ENCODE results near the gene TOP3B.
"Not testable (repeated sequence)": the region's sequence is repeated elsewhere in the genome, so short reads cannot be mapped to it uniquely, and the experiment has no call there.

TOP3B gene

DNA sequence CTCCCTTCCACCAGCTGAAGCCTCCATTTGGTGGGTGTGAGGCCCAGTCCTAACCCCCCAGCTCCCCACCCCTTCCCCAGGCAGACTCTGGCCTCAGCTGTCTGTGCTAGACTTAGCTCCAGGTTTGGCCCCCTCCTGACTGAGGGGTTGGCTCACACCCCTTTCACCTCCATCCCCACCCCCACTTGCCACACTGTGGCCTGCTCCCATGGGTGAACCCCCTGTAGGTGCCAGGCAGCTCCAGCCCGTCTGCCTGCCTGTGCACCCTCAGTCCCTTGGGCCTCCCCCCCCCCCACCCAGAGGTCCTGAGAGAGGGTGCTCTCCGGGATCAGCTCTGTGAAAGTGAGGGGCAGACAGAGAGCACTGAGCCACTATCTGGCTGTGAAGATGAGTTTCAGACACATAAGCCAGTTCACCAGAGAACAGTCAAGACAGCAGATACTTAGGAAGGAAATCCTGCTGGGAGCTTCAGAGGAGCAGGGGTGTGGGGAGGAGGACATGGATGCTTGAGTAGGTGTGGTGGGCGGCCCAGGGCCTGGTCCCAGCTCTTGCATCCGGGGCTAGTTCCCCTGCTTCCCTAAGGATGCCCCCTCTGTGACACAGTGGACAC is 66.2 kb downstream of the TOP3B start:
- H3K36me3 Mint-ChIP-seq (ENCODE audit: low read depth) = no peaks in the 10 kb centered on the region
- no peaks in the 10 kb centered on the region for H3K4me1 Mint-ChIP-seq (ENCODE audit: low read depth)
- H3K27ac Mint-ChIP-seq = no peak overlapping the region
- H3K27me3 Mint-ChIP-seq (ENCODE audit: low read depth) = no peaks in the 10 kb centered on the region
- H3K9me3 Mint-ChIP-seq = no peaks in the 10 kb centered on the region
- no peak overlapping the region for H3K4me3 Mint-ChIP-seq

DNA sequence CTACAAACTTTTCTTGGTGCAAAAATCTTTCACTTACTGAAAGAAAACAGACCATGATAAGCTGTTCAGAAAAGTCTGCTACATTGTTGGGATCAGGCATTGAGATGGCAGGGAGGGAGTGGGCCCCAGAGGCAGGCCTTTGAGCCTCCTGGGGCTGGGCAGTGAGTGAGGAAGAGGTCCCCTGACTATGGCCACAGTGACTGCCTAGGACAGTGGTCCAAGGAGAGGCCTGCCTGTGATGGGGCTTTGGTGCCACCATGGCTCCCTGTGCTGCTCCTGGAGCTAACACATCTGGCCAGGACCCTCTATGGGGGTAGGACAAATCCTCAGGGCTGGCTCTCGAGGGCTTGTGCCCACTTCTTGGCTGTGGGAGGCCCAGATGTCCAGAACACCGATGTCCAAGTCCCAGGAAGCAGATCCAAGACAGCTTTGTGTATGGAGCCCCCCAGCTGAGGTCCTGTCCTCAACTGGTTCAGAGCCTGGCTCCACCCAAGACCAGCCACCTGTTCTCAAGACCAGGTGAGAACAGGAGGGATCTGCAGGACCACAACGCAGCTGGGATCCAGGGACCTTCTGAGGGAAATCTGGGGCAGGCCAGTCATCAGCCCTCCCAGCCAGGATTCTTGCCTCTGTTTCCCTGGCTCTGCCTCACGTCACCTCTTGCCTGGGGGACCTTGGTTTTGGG is 66.8 kb downstream of the TOP3B start:
- Mint-ChIP-seq H3K4me1 (ENCODE audit: low read depth) (no peaks in the 10 kb centered on the region), H3K4me3 (no peak overlapping the region), H3K27ac (no peak overlapping the region), H3K9me3 (no peaks in the 10 kb centered on the region), H3K27me3 (ENCODE audit: low read depth) (no peaks in the 10 kb centered on the region), H3K36me3 (ENCODE audit: low read depth) (no peaks in the 10 kb centered on the region)

DNA sequence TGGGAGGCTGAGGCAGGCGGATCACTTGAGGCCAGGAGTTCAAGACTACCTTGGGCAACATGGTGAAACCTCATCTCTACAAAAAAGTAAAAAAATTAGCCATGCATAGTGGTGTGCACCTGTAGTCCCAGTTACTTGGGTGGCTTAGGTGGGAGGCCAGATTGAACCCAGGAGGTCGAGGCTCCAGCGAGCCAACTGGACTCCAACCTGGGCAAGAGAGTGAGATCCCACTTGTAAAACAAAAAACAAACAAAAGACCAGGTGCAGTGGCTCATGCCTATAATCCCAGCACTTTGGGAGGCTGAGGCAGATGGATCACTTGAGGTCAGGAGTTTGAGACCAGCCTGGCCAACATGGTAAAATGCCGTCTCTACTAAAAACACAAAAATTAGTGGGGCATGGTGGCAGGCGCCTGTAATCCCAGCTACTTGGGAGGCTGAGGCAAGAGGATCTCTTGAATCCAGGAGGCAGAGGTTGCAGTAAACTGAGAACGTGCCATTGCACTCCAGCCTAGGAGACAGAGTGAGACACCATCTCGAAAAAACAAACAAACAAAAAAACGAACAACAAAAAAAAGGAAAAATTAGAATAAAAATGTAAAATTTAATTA is 68.4 kb downstream of the TOP3B start:
- H3K27ac Mint-ChIP-seq; H3K4me3 Mint-ChIP-seq; H3K36me3 Mint-ChIP-seq (ENCODE audit: low read depth); H3K4me1 Mint-ChIP-seq (ENCODE audit: low read depth); H3K9me3 Mint-ChIP-seq; H3K27me3 Mint-ChIP-seq (ENCODE audit: low read depth): not testable (repeated sequence)

DNA sequence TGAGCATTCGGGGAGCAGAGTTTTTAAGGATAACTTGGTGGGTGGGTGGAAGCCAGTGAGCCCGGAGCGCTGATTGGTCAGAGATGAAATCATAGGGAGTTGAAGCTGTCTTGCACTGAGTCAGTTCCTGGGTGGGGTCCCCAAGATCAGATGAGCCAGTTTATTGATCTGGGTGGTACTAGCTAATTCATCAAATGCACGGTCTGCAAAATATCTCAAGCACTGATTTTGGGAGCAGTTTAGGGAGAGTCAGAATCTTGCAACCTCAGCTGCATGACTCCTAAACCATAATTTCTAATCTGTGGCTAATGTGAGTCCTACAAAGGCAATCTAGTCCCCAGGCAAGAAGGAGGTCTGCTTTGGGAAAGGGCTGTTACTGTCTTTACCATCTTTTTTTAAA is 72.2 kb downstream of the TOP3B start:
- not testable (repeated sequence) for H3K4me1 Mint-ChIP-seq (ENCODE audit: low read depth); H3K36me3 Mint-ChIP-seq (ENCODE audit: low read depth); H3K27me3 Mint-ChIP-seq (ENCODE audit: low read depth); H3K4me3 Mint-ChIP-seq; H3K9me3 Mint-ChIP-seq; H3K27ac Mint-ChIP-seq

DNA sequence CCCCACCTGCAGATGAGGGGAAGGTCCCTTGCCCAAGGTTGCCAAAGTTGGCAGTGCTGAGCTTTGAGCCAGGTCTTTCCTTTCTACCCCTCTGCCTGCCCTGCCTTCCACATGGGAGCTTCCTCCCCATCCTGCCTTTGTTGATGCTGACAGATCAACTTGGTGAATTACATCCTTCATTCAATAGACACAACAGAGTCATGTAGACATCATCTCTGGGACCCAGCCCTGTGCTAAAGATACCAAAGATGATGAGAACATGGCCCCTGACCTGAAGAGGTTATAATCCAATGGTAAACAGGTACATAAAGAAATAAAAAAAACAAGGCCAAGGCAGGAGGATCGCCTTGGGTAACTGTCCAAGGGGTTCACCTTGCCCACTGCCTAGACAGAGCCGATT is 72.7 kb downstream of the TOP3B start:
- H3K27me3 Mint-ChIP-seq (ENCODE audit: low read depth) = peaks cover 6% of the 10 kb centered on the region
- H3K27ac Mint-ChIP-seq = no peak overlapping the region
- H3K4me1 Mint-ChIP-seq (ENCODE audit: low read depth) = no peaks in the 10 kb centered on the region
- H3K4me3 Mint-ChIP-seq = no peak overlapping the region
- H3K9me3 Mint-ChIP-seq = no peaks in the 10 kb centered on the region
- no peaks in the 10 kb centered on the region for H3K36me3 Mint-ChIP-seq (ENCODE audit: low read depth)

DNA sequence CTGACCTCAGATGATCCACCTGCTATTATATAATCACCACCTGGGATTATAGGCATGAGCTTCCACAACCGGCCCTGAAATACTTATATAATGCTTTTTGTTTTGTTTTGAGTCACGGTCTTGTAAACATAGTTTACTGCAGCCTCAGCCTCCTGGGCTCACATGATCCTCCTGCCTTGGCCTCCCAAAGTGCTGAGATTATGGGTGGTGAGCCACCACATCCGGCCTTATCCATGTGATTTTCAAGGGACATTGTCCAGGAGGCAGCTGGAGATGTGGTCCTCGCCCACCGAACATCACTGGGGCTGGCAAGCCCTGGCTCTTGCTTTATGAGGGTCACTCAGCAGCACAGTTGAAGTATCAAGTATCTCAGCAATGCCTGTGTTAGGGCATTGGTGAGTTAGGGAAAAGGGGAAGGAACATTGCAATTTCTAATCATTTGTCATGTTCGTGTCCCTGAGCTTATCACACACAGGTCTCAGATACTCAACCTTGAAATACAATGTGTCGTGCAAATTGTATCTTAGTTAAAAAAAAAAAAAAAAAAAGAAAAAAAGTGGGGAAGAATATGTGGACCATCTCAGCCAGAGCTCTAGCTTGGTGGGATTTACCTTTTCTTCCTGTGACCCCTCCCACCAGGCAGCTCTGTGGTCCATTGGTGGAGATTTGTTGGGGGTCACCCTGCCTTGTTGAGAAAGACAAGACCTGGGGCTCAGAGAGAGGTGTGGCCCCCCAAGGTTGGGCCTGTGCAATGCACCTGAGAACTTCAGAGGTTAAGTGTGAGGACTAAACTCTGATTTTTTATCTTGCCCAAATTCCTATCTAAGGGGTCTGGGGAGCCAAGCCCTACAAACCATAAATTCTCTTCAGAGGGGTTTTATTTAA is 74.7 kb downstream of the TOP3B start:
- peaks cover 12% of the 10 kb centered on the region for H3K27me3 Mint-ChIP-seq (ENCODE audit: low read depth)
- H3K27ac Mint-ChIP-seq = no peak overlapping the region
- no peaks in the 10 kb centered on the region for H3K4me1 Mint-ChIP-seq (ENCODE audit: low read depth)
- no peak overlapping the region for H3K4me3 Mint-ChIP-seq
- no peaks in the 10 kb centered on the region for H3K9me3 Mint-ChIP-seq
- no peaks in the 10 kb centered on the region for H3K36me3 Mint-ChIP-seq (ENCODE audit: low read depth)
